HepG2 (cell line): ENCODE results near the gene TULP3. TPM values are rescaled to one million over a fixed set of nuclear protein-coding genes. Genes with fewer than 3 reads are reported as not detected.

Source experiments
- HOXA9 ChIP-seq: sonication (generic); formaldehyde crosslinking; IDR thresholded peaks from 2 replicates; pipeline ENCODE4 v1.8.1; 2022; ENCODE audit warnings: missing genetic modification reagents, mild to moderate bottlenecking, moderate library complexity, borderline replicate concordance
- LCORL ChIP-seq, 2 experiments: fragments of 450-650 bp in 1 of 2; sonication (generic) in 1 of 2; formaldehyde crosslinking in 1 of 2; IDR thresholded peaks; 2 replicates each; pipeline versions ENCODE4 v1.5.0 to v1.6.1; 2017 to 2020; ENCODE audit warnings: antibody characterized with exemption in 1 of 2, missing genetic modification reagents in 1 of 2
- MBNL3 ChIP-seq: fragments of 250-450 bp; sonication (Bioruptor Pico); conservative IDR thresholded peaks from 2 replicates; pipeline ENCODE4 v1.8.0; 2022; ENCODE audit warnings: mild to moderate bottlenecking, inconsistent platforms
- NFKBIZ ChIP-seq: IDR thresholded peaks from 2 replicates; pipeline ENCODE4 v1.6.1; 2018; ENCODE audit warnings: missing genetic modification reagents, missing compliant biosample characterization
- RBAK ChIP-seq: sonication (generic); formaldehyde crosslinking; IDR thresholded peaks from 2 replicates; pipeline ENCODE4 v1.5.1; 2020; ENCODE audit warnings: mild to moderate bottlenecking, missing genetic modification reagents
- REL ChIP-seq: sonication (generic); formaldehyde crosslinking; conservative IDR thresholded peaks from 2 replicates; pipeline ENCODE4 v1.8.0; 2022; ENCODE audit warnings: mild to moderate bottlenecking, missing genetic modification reagents, moderate library complexity
- RELA ChIP-seq: sonication (generic); formaldehyde crosslinking; IDR thresholded peaks from 2 replicates; pipeline ENCODE4 v1.4.0; 2020; ENCODE audit warnings: missing genetic modification reagents
- SETDB1 ChIP-seq: sonication (generic); formaldehyde crosslinking; IDR thresholded peaks from 2 replicates; pipeline ENCODE4 v1.5.1; 2020; ENCODE audit warnings: missing genetic modification reagents, mild to moderate bottlenecking, borderline replicate concordance
- TEF ChIP-seq: sonication (generic); formaldehyde crosslinking; IDR thresholded peaks from 2 replicates; pipeline ENCODE4 v1.5.0; 2020; ENCODE audit warnings: missing genetic modification reagents
- ZBTB33 ChIP-seq: sonication (generic); formaldehyde crosslinking; IDR thresholded peaks from 2 replicates; pipeline ENCODE4 v1.4.0; 2020; ENCODE audit warnings: missing genetic modification reagents
- ZKSCAN1 ChIP-seq: fragments of 150-350 bp; IDR thresholded peaks from 2 replicates; pipeline ENCODE4 v1.6.1; 2014; ENCODE audit warnings: low read length
- ZNF282 ChIP-seq: fragments of 450-650 bp; IDR thresholded peaks from 2 replicates; pipeline ENCODE4 v1.6.1; 2018; ENCODE audit not compliant: partially characterized antibody
- ZNF30 ChIP-seq: sonication (generic); formaldehyde crosslinking; IDR thresholded peaks from 2 replicates; pipeline ENCODE4 v1.5.0; 2020; ENCODE audit warnings: mild to moderate bottlenecking, missing genetic modification reagents
- ZNF317 ChIP-seq: sonication (generic); formaldehyde crosslinking; IDR thresholded peaks from 2 replicates; pipeline ENCODE4 v1.5.0; 2020; ENCODE audit warnings: mild to moderate bottlenecking, missing genetic modification reagents
- ZNF564 ChIP-seq: sonication (generic); formaldehyde crosslinking; IDR thresholded peaks from 2 replicates; pipeline ENCODE4 v1.8.1; 2023; ENCODE audit warnings: mild to moderate bottlenecking, missing genetic modification reagents
- ZNF619 ChIP-seq: sonication (generic); formaldehyde crosslinking; IDR thresholded peaks from 2 replicates; pipeline ENCODE4 v1.4.0; 2020; ENCODE audit warnings: mild to moderate bottlenecking, missing genetic modification reagents
- ZNF777 ChIP-seq: sonication (generic); formaldehyde crosslinking; IDR thresholded peaks from 2 replicates; pipeline ENCODE4 v1.4.0; 2020; ENCODE audit warnings: missing genetic modification reagents
- polyA plus RNA-seq, 8 experiments: library from polyadenylated mRNA; depleted of rRNA in 3 of 8; stranded (reverse) in 7 of 8; unstranded in 1 of 8; fragments of >200 nt; fragmentation: Illumina TruSeq in 4 of 8; extraction: Trizol in 4 of 8; gene quantifications; 2 replicates each; pipeline versions ENCODE4 v1.2.1 to v1.2.3, GENCODE V29; 2011 to 2016; ENCODE audit warnings: low read depth in 4 of 8, missing spikeins in 1 of 8, mixed read lengths in 1 of 8; ENCODE audit not compliant: insufficient read depth in 1 of 8
- total RNA-seq, 5 experiments: library from RNA; depleted of rRNA; stranded (reverse); fragments of >200 nt; fragmentation: Illumina TruSeq; extraction: Trizol; gene quantifications; 2 replicates each; pipeline ENCODE4 v1.2.3, GENCODE V29; 2016; ENCODE audit warnings: low read depth in 1 of 5
- TF ChIP-seq, protein P1 (sequence below): fragments of 450-650 bp; IDR thresholded peaks from 2 replicates; pipeline ENCODE4 v1.6.1; 2017
- TF ChIP-seq, protein P2 (sequence below): sonication (generic); formaldehyde crosslinking; IDR thresholded peaks from 2 replicates; pipeline ENCODE4 v1.4.0; 2020; ENCODE audit warnings: missing genetic modification reagents, borderline replicate concordance
- TF ChIP-seq, protein P3 (sequence below): sonication (generic); formaldehyde crosslinking; IDR thresholded peaks from 2 replicates; pipeline ENCODE4 v1.4.0; 2020; ENCODE audit warnings: missing genetic modification reagents, low read depth, mild to moderate bottlenecking, borderline replicate concordance

Gene TULP3
- total and polyA plus RNA-seq, 2 of the 13 experiments (the other 11 are each of a cell fraction or from before 2014, with no cell fraction given), result 11.2 to 13.2 TPM

- TF ChIP-seq NFKBIZ (no peak), TEF (CRISPR knock-in tag) (no peak), MBNL3 (CRISPR knock-in tag) (no peak), REL (CRISPR knock-in tag) (peak; percentile 71; the same call in 1 of the 2 replicates), ZNF282 (no peak), ZBTB33 (no peak), SETDB1 (no peak), ZNF619 (CRISPR knock-in tag) (no peak), RELA (CRISPR knock-in tag) (no peak), ZNF317 (CRISPR knock-in tag) (0 out of 2 replicates have a peak, but pooled peaks have one; percentile 25), HOXA9 (CRISPR knock-in tag) (0 out of 2 replicates have a peak, but pooled peaks have one; percentile 47), ZNF777 (CRISPR knock-in tag) (no peak), ZNF564 (CRISPR knock-in tag) (no peak), RBAK (CRISPR knock-in tag) (no peak), ZNF30 (CRISPR knock-in tag) (no peak), ZKSCAN1 (no peak), LCORL (IDR thresholded peaks at IDR 0.05) (no peak), LCORL (CRISPR knock-in tag; IDR thresholded peaks at IDR 0.05) (no peak)
- TF ChIP-seq, protein P1, sequence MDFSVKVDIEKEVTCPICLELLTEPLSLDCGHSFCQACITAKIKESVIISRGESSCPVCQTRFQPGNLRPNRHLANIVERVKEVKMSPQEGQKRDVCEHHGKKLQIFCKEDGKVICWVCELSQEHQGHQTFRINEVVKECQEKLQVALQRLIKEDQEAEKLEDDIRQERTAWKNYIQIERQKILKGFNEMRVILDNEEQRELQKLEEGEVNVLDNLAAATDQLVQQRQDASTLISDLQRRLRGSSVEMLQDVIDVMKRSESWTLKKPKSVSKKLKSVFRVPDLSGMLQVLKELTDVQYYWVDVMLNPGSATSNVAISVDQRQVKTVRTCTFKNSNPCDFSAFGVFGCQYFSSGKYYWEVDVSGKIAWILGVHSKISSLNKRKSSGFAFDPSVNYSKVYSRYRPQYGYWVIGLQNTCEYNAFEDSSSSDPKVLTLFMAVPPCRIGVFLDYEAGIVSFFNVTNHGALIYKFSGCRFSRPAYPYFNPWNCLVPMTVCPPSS, result no peak
- TF ChIP-seq, protein P2, sequence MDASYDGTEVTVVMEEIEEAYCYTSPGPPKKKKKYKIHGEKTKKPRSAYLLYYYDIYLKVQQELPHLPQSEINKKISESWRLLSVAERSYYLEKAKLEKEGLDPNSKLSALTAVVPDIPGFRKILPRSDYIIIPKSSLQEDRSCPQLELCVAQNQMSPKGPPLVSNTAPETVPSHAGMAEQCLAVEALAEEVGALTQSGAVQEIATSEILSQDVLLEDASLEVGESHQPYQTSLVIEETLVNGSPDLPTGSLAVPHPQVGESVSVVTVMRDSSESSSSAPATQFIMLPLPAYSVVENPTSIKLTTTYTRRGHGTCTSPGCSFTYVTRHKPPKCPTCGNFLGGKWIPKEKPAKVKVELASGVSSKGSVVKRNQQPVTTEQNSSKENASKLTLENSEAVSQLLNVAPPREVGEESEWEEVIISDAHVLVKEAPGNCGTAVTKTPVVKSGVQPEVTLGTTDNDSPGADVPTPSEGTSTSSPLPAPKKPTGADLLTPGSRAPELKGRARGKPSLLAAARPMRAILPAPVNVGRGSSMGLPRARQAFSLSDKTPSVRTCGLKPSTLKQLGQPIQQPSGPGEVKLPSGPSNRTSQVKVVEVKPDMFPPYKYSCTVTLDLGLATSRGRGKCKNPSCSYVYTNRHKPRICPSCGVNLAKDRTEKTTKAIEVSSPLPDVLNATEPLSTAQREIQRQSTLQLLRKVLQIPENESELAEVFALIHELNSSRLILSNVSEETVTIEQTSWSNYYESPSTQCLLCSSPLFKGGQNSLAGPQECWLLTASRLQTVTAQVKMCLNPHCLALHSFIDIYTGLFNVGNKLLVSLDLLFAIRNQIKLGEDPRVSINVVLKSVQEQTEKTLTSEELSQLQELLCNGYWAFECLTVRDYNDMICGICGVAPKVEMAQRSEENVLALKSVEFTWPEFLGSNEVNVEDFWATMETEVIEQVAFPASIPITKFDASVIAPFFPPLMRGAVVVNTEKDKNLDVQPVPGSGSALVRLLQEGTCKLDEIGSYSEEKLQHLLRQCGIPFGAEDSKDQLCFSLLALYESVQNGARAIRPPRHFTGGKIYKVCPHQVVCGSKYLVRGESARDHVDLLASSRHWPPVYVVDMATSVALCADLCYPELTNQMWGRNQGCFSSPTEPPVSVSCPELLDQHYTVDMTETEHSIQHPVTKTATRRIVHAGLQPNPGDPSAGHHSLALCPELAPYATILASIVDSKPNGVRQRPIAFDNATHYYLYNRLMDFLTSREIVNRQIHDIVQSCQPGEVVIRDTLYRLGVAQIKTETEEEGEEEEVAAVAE (CRISPR knock-in tag), result no peak
- TF ChIP-seq, protein P3, sequence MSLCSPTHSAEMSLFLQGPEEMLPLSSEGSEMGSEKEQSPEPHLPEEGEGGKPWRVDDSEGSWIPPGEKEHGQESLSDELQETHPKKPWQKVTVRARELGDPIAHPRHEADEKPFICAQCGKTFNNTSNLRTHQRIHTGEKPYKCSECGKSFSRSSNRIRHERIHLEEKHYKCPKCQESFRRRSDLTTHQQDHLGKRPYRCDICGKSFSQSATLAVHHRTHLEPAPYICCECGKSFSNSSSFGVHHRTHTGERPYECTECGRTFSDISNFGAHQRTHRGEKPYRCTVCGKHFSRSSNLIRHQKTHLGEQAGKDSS (CRISPR knock-in tag), result no peak
Observed at GRCh38 chr12:2877047-2877952, 13.4 kb upstream of the TULP3 start, which contains the start of the genes FOXM1 and RHNO1 (continued).
